ENCODE data around the gene RCAN2. TPM values are rescaled to one million over a fixed set of nuclear protein-coding genes. Genes with fewer than 3 reads are reported as not detected.

The RCAN2 gene
- total and polyA plus RNA-seq, 11 donors = 86.4 to 331 (median 311) TPM

GRCh38 chr6:46172176-46172575, 319.1 kb downstream of the RCAN2 start:
- no peak for TF ChIP-seq POLR2A (IDR thresholded peaks at IDR 0.05)
- TF ChIP-seq, protein P1, sequence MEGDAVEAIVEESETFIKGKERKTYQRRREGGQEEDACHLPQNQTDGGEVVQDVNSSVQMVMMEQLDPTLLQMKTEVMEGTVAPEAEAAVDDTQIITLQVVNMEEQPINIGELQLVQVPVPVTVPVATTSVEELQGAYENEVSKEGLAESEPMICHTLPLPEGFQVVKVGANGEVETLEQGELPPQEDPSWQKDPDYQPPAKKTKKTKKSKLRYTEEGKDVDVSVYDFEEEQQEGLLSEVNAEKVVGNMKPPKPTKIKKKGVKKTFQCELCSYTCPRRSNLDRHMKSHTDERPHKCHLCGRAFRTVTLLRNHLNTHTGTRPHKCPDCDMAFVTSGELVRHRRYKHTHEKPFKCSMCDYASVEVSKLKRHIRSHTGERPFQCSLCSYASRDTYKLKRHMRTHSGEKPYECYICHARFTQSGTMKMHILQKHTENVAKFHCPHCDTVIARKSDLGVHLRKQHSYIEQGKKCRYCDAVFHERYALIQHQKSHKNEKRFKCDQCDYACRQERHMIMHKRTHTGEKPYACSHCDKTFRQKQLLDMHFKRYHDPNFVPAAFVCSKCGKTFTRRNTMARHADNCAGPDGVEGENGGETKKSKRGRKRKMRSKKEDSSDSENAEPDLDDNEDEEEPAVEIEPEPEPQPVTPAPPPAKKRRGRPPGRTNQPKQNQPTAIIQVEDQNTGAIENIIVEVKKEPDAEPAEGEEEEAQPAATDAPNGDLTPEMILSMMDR (IDR thresholded peaks at IDR 0.05) = no peak
- H3K4me3 ChIP-seq = no peak overlapping the region
- H3K36me3 ChIP-seq = no peaks in the 10 kb centered on the region
- DNase-seq = no peak
- ATAC-seq = no peak
- intact Hi-C loops (cut with DNase I) = no loop called here
- 58 to 69% (median 65%) methylated on average over 4 of the region's 4 CpGs for WGBS, 4 donors
- peaks cover 0 to 14% (median 0%) of the 10 kb centered on the region in 9 donors for H3K27me3 ChIP-seq
- H3K9me3 ChIP-seq = no peaks in the 10 kb centered on the region
- H3K27ac ChIP-seq = no peak overlapping the region
- H3K4me1 ChIP-seq = peaks cover 0 to 15% (median 0%) of the 10 kb centered on the region in 12 donors

Other genes with a start within 250 kb of the RCAN2 start
- 10 to 100 TPM in 1 of 9 donors, 1 to 10 TPM in 8; 3.4 to 10.5 (median 6.1) TPM for gene CYP39A1, start 161.4 kb upstream of the RCAN2 start, total RNA-seq
- gene CYP39A1, start 161.4 kb upstream of the RCAN2 start, polyA plus RNA-seq = 1 to 10 TPM; 2.9 to 4.0 TPM
- 10 to 100 TPM in 7 of 9 donors, 1 to 10 TPM in 2; 7.5 to 16.0 (median 10.5) TPM for gene SLC25A27, start 161.5 kb upstream of the RCAN2 start, total RNA-seq
- 10 to 100 TPM in 1 of 2 donors, 1 to 10 TPM in 1; 2.5 to 23.3 TPM for gene SLC25A27, start 161.5 kb upstream of the RCAN2 start, polyA plus RNA-seq
- gene TDRD6, start 196.4 kb upstream of the RCAN2 start, total RNA-seq = 1 to 10 TPM in 2 of 9 donors, under 1 TPM in 7; 0.12 to 1.5 (median 0.58) TPM
- under 1 TPM; 0.08 to 0.42 TPM for gene TDRD6, start 196.4 kb upstream of the RCAN2 start, polyA plus RNA-seq
- gene PLA2G7, start 243.9 kb upstream of the RCAN2 start, total RNA-seq = 10 to 100 TPM in 1 of 9 donors, 1 to 10 TPM in 1, under 1 TPM in 5, not detected in 2; 0.19 to 10.8 (median 0.58) TPM
- under 1 TPM in 1 of 2 donors, not detected in 1; 0.26 TPM for gene PLA2G7, start 243.9 kb upstream of the RCAN2 start, polyA plus RNA-seq

All from heart left ventricle (tissue), 16 donors.